ENCODE measurements around the gene SRGAP1. TPM values are rescaled to one million over a fixed set of nuclear protein-coding genes. Genes with fewer than 3 reads are reported as not detected.

The SRGAP1 gene
- total and polyA plus RNA-seq, 2 of the 8 experiments (the other 6 are each of a cell fraction or from before 2014, with no cell fraction given): 3.2 to 7.3 TPM

GRCh38 chr12:63949902-63950301 is 105.4 kb downstream of the SRGAP1 start:
- ChIA-PET CTCF (ENCODE audit: partially characterized antibody) (interaction anchor here (0.7 to 1.0 kb wide), 2 partner anchors 8 to 123 kb away, joined by 3 read pairs; no protein-coding TSS in a partner anchor), POLR2A (ENCODE audit: partially characterized antibody) (no interaction called here)
- 93% methylated on average over 2 of the region's 2 CpGs; no CpG with 5 or more reads in 1 of the 2 experiments for WGBS, 2 experiments (ENCODE audit: extremely low coverage in 1 of 2, insufficient coverage in 1 of 2, insufficient read length in 1 of 2, insufficient replicate concordance in 2 of 2, low coverage in 1 of 2, low lambda C conversion rate in 2 of 2, missing lambda C conversion rate in 1 of 2)
- Histone ChIP-seq H3K23ac (ENCODE audit: insufficient read length) (no peak overlapping the region), H3K27ac (ENCODE audit: low read depth, low read length) (no peak overlapping the region), H3K79me1 (ENCODE audit: low read depth, low read length) (no peaks in the 10 kb centered on the region), H2BK15ac (ENCODE audit: low read length) (no peak overlapping the region), H2AK5ac (ENCODE audit: low read depth, low read length) (no peak overlapping the region), H2AFZ (ENCODE audit: low read length) (no peak overlapping the region), H2BK12ac (ENCODE audit: low read depth, low read length) (no peak overlapping the region), H2BK120ac (replicated peaks; ENCODE audit: low read depth, low read length) (no peak overlapping the region), H2BK5ac (ENCODE audit: low read depth, low read length) (no peak overlapping the region), H3K4me3 (ENCODE audit: extremely low read depth in 1 of 4, insufficient read depth in 2 of 4, low read depth in 3 of 4, low read length in 4 of 4) (no peak overlapping the region), H3K4ac (replicated peaks; ENCODE audit: insufficient read length, low read depth, low read length) (no peak overlapping the region), H4K8ac (ENCODE audit: extremely low read depth, insufficient read depth, low read length) (no peak overlapping the region), H3K36me3 (ENCODE audit: control insufficient read depth in 2 of 4, insufficient read depth in 4 of 4, low read length in 3 of 4) (no peaks in the 10 kb centered on the region), H3K23me2 (ENCODE audit: low read depth, low read length) (no peaks in the 10 kb centered on the region), H3K14ac (ENCODE audit: insufficient read length) (no peak overlapping the region), H3K79me2 (ENCODE audit: control insufficient read depth in 1 of 2, insufficient read depth in 2 of 2, low read length in 2 of 2) (no peaks in the 10 kb centered on the region), H3K4me2 (ENCODE audit: insufficient read depth in 1 of 2, low read depth in 2 of 2, low read length in 2 of 2) (no peak overlapping the region), H3K18ac (ENCODE audit: extremely low read depth, low read length) (no peak overlapping the region), H4K20me1 (replicated peaks in 1 of 2; ENCODE audit: control insufficient read depth in 1 of 2, insufficient read depth in 2 of 2, low read length in 2 of 2) (no peaks in the 10 kb centered on the region), H3K4me1 (replicated peaks in 1 of 4; ENCODE audit: control insufficient read depth in 3 of 4, insufficient read depth in 4 of 4, low read length in 3 of 4) (no peaks in the 10 kb centered on the region), H2BK20ac (ENCODE audit: low read length) (no peak overlapping the region), H3K9ac (replicated peaks in 1 of 4; ENCODE audit: extremely low read depth in 1 of 4, low read depth in 3 of 4, low read length in 3 of 4) (no peak overlapping the region), H3K27me3 (replicated peaks in 1 of 4; ENCODE audit: control insufficient read depth in 3 of 4, extremely low read depth in 1 of 4, insufficient read depth in 3 of 4, low read length in 3 of 4) (no peaks in the 10 kb centered on the region), H4K5ac (ENCODE audit: insufficient read length, low read depth, low read length) (no peak overlapping the region), H4K91ac (replicated peaks; ENCODE audit: insufficient read length, low read length) (no peak overlapping the region), H3K9me3 (ENCODE audit: insufficient read depth in 2 of 2, low read depth in 1 of 2, low read length in 1 of 2) (no peaks in the 10 kb centered on the region), H3K56ac (replicated peaks; ENCODE audit: insufficient read length, low read depth, low read length) (no peak overlapping the region)
- FAIRE-seq: no peak
- DNase-seq (ENCODE audit: low read depth in 1 of 2, low spot score in 2 of 2): no peak
- TF ChIP-seq USF2 (IDR thresholded peaks at IDR 0.05; ENCODE audit: low read length): no peak
- TF ChIP-seq SUZ12 (IDR thresholded peaks at IDR 0.05; ENCODE audit: low read length): no peak
- TF ChIP-seq ZNF274 (IDR thresholded peaks at IDR 0.05; ENCODE audit: borderline replicate concordance, extremely low read depth, low read length): no peak
- no peak for TF ChIP-seq TEAD4 (IDR thresholded peaks at IDR 0.05; ENCODE audit: low read depth, low read length)
- TF ChIP-seq SIX5 (IDR thresholded peaks at IDR 0.05; ENCODE audit: low read depth, low read length): no peak
- TF ChIP-seq SRF (IDR thresholded peaks at IDR 0.05; ENCODE audit: low read depth, low read length): no peak
- no peak for TF ChIP-seq ATF3 (IDR thresholded peaks at IDR 0.05; ENCODE audit: insufficient read depth, low read depth, low read length)
- TF ChIP-seq CBX5 (IDR thresholded peaks at IDR 0.05; ENCODE audit: low read depth, low read length): no peak
- TF ChIP-seq PHF8 (conservative IDR thresholded peaks at IDR 0.05; ENCODE audit: low read depth, low read length): no peak
- TF ChIP-seq POLR2AphosphoS5 (IDR thresholded peaks at IDR 0.05; ENCODE audit: low read depth, low read length): no peak
- TF ChIP-seq BRCA1 (IDR thresholded peaks at IDR 0.05; ENCODE audit: low read depth, low read length): no peak
- no peak for TF ChIP-seq E2F6 (IDR thresholded peaks at IDR 0.05)
- TF ChIP-seq HDAC6 (IDR thresholded peaks at IDR 0.05; ENCODE audit: low read depth, low read length): no peak
